Gastrocnemius medialis (tissue), 4 donors: ENCODE results near the gene CFAP92.

Experiments used
- POLR2A ChIP-seq, 2 donors: fragments of 450-650 bp; IDR thresholded peaks; one replicate each; pipeline ENCODE4 v1.6.1; 2017; ENCODE audit warnings: antibody characterized with exemption in 2 of 2, mild to moderate bottlenecking in 2 of 2, moderate library complexity in 2 of 2
- TF ChIP-seq, protein P1 (sequence below), 5 experiments: fragments of 450-650 bp in 3 of 5; fragments of 200-600 bp in 2 of 5; sonication (generic) in 2 of 5; IDR thresholded peaks in 4 of 5; conservative IDR thresholded peaks in 1 of 5; 1 replicate in 4 of 5; 2 replicates in 1 of 5; pipeline ENCODE4 v1.5.1; 2016 to 2019; ENCODE audit warnings: antibody characterized with exemption in 5 of 5, mild to moderate bottlenecking in 3 of 5, moderate library complexity in 3 of 5

DNA sequence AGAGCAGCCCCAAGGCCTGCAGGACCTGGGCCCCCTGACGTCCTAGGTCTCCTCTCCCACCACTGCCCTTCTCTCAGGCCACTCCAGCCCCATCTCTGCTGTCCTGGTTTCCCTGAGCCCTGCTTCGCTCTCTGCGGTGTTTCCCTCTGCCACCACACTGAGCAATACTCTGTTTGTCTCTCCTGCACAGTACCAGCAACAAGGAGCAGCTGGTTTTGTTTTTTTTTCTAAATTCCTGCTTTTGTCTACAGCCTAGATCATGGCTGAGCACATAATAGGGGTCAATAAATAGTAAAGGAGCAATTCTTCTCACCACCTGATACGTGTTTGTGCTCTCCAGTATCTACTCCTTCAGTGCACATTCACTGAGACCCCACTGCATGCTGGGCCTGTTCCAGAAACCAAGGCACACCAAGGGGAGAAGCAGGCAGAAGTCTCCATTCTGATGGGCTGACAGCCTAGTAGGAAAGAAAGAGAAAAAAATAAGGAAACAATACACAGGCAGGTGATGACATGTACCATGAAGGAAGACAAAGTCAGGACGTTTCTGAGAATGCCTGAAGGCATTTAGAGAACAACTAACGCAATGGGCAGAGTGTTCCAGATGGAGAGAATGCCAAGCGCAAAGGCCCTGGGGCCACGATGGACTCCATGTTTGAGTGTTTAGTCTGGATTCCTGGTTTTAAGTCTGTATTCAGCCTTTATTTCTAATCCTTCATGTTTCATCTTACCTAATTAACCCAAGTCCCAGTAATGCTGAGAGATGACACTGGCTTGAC lies 120.4 kb downstream of the CFAP92 start:
- TF ChIP-seq, protein P1, sequence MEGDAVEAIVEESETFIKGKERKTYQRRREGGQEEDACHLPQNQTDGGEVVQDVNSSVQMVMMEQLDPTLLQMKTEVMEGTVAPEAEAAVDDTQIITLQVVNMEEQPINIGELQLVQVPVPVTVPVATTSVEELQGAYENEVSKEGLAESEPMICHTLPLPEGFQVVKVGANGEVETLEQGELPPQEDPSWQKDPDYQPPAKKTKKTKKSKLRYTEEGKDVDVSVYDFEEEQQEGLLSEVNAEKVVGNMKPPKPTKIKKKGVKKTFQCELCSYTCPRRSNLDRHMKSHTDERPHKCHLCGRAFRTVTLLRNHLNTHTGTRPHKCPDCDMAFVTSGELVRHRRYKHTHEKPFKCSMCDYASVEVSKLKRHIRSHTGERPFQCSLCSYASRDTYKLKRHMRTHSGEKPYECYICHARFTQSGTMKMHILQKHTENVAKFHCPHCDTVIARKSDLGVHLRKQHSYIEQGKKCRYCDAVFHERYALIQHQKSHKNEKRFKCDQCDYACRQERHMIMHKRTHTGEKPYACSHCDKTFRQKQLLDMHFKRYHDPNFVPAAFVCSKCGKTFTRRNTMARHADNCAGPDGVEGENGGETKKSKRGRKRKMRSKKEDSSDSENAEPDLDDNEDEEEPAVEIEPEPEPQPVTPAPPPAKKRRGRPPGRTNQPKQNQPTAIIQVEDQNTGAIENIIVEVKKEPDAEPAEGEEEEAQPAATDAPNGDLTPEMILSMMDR (IDR thresholded peaks at IDR 0.05 in 4 of 5, conservative IDR thresholded peaks at IDR 0.05 in 1 of 5): no peak
- no peak for TF ChIP-seq POLR2A (IDR thresholded peaks at IDR 0.05)
